K562 (cell line): ENCODE measurements around the gene CRYBA4. TPM values are rescaled to one million over a fixed set of nuclear protein-coding genes. Genes with fewer than 3 reads are reported as not detected.

ENCODE experiments used
- ATF6 ChIP-seq: sonication (generic); formaldehyde crosslinking; IDR thresholded peaks from 2 replicates; pipeline ENCODE4 v1.4.0; 2020; ENCODE audit warnings: mild to moderate bottlenecking, missing genetic modification reagents
- CHD2 ChIP-seq: IDR thresholded peaks from 2 replicates; pipeline ENCODE4 v1.6.1; 2011; ENCODE audit warnings: low read depth, low read length
- DEAF1 ChIP-seq: fragments of 450-650 bp; formaldehyde crosslinking; IDR thresholded peaks from 2 replicates; pipeline ENCODE4 v1.4.0; 2020; ENCODE audit warnings: mild to moderate bottlenecking, moderate library complexity
- EHMT2 ChIP-seq: fragments of 450-650 bp; IDR thresholded peaks from 2 replicates; pipeline ENCODE4 v1.6.1; 2018; ENCODE audit warnings: antibody characterized with exemption
- EP400 ChIP-seq: fragments of 450-650 bp; IDR thresholded peaks from 2 replicates; pipeline ENCODE4 v1.6.1; 2017; ENCODE audit warnings: antibody characterized with exemption, mild to moderate bottlenecking, moderate library complexity
- MAFF ChIP-seq: IDR thresholded peaks from 2 replicates; pipeline ENCODE4 v1.6.1; 2012; ENCODE audit warnings: low read length, improper control_type of control experiment
- RFX7 ChIP-seq: fragments of 250-450 bp; sonication (Bioruptor Pico); IDR thresholded peaks from 2 replicates; pipeline ENCODE4 v1.5.1; 2021; ENCODE audit warnings: mild to moderate bottlenecking
- RUNX1 ChIP-seq: sonication (generic); IDR thresholded peaks from 2 replicates; pipeline ENCODE4 v1.6.1; 2016; ENCODE audit warnings: antibody characterized with exemption, low read depth
- SMARCB1 ChIP-seq: IDR thresholded peaks from 2 replicates; pipeline ENCODE4 v1.6.1; 2011; ENCODE audit warnings: improper control_type of control experiment, low read depth; ENCODE audit not compliant: insufficient read length
- TFAP4 ChIP-seq: sonication (generic); formaldehyde crosslinking; IDR thresholded peaks from 2 replicates; pipeline ENCODE4 v1.8.0; 2022; ENCODE audit warnings: missing genetic modification reagents, mild to moderate bottlenecking, moderate library complexity, borderline replicate concordance
- THAP7 ChIP-seq: fragments of 250-450 bp; sonication (Bioruptor Pico); IDR thresholded peaks from 2 replicates; pipeline ENCODE4 v1.5.0; 2021
- TOE1 ChIP-seq, 2 experiments: fragments of 450-650 bp in 1 of 2; sonication (generic) in 1 of 2; formaldehyde crosslinking in 1 of 2; IDR thresholded peaks; 2 replicates each; pipeline versions ENCODE4 v1.7.1 to v1.8.0; 2016 to 2022; ENCODE audit warnings: borderline replicate concordance in 2 of 2, mild to moderate bottlenecking in 2 of 2, antibody characterized with exemption in 1 of 2, inconsistent platforms in 1 of 2, low read depth in 1 of 2, missing genetic modification reagents in 1 of 2, moderate library complexity in 1 of 2
- ZSCAN32 ChIP-seq: fragments of 450-650 bp; formaldehyde crosslinking; IDR thresholded peaks from 2 replicates; pipeline ENCODE4 v1.4.0; 2020; ENCODE audit warnings: mild to moderate bottlenecking, moderate library complexity
- polyA plus RNA-seq, 8 experiments: library from polyadenylated mRNA; depleted of rRNA in 4 of 8; stranded (reverse) in 5 of 8; unstranded in 3 of 8; fragments of >200 nt; fragmentation: Nextera tagmentation in 2 of 8; fragmentation: Illumina TruSeq in 1 of 8; extraction: Ambion mirVana in 2 of 8; extraction: Trizol in 1 of 8; gene quantifications; 2 replicates each; pipeline versions ENCODE4 v1.2.1 to v1.2.3, GENCODE V29; 2011 to 2014; ENCODE audit warnings: inconsistent platforms in 1 of 8, missing spikeins in 1 of 8
- total RNA-seq, 7 experiments: library from RNA; depleted of rRNA in 6 of 7; stranded (reverse); fragments of >200 nt in 6 of 7; fragmentation: Illumina TruSeq in 2 of 7; extraction: Trizol in 2 of 7; gene quantifications; 2 replicates each; pipeline versions ENCODE4 v1.2.1 to v1.2.3, GENCODE V29; 2011 to 2021; ENCODE audit warnings: low replicate concordance in 1 of 7
- TF ChIP-seq, protein P1 (sequence below): fragments of 450-650 bp; IDR thresholded peaks from 2 replicates; pipeline ENCODE4 v1.6.1; 2016; ENCODE audit warnings: borderline replicate concordance
- TF ChIP-seq, protein P2 (sequence below), 2 experiments: IDR thresholded peaks; 2 replicates each; pipeline ENCODE4 v1.6.1; 2011; ENCODE audit warnings: borderline replicate concordance in 1 of 2, control low read depth in 1 of 2, low read depth in 1 of 2, low read length in 1 of 2, mild to moderate bottlenecking in 1 of 2, mixed read lengths in 1 of 2, moderate library complexity in 1 of 2; ENCODE audit not compliant: insufficient read depth in 1 of 2, insufficient read length in 1 of 2, poor library complexity in 1 of 2, severe bottlenecking in 1 of 2; ENCODE audit errors: extremely low read depth in 1 of 2

The CRYBA4 gene
- total and polyA plus RNA-seq, 9 of the 15 experiments (the other 6 are each of a cell fraction or from before 2014, with no cell fraction given) = 0.59 to 3.3 (median 1.6) TPM

- TF ChIP-seq EHMT2 = peak; percentile 63; the same call in 1 of the 2 replicates
- peak; percentile 29; the same call in 1 of the 2 replicates for TF ChIP-seq EP400
- TF ChIP-seq CHD2 = no peak
- no peak for TF ChIP-seq DEAF1 (CRISPR knock-in tag)
- TF ChIP-seq RUNX1 = no peak
- no peak for TF ChIP-seq ZSCAN32 (CRISPR knock-in tag)
- TF ChIP-seq, protein P1, sequence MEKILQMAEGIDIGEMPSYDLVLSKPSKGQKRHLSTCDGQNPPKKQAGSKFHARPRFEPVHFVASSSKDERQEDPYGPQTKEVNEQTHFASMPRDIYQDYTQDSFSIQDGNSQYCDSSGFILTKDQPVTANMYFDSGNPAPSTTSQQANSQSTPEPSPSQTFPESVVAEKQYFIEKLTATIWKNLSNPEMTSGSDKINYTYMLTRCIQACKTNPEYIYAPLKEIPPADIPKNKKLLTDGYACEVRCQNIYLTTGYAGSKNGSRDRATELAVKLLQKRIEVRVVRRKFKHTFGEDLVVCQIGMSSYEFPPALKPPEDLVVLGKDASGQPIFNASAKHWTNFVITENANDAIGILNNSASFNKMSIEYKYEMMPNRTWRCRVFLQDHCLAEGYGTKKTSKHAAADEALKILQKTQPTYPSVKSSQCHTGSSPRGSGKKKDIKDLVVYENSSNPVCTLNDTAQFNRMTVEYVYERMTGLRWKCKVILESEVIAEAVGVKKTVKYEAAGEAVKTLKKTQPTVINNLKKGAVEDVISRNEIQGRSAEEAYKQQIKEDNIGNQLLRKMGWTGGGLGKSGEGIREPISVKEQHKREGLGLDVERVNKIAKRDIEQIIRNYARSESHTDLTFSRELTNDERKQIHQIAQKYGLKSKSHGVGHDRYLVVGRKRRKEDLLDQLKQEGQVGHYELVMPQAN = peak; percentile 60; the same call in 1 of the 2 replicates
- no peak for TF ChIP-seq SMARCB1
- TF ChIP-seq, protein P2, sequence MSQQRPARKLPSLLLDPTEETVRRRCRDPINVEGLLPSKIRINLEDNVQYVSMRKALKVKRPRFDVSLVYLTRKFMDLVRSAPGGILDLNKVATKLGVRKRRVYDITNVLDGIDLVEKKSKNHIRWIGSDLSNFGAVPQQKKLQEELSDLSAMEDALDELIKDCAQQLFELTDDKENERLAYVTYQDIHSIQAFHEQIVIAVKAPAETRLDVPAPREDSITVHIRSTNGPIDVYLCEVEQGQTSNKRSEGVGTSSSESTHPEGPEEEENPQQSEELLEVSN (IDR thresholded peaks at IDR 0.05; ENCODE audit: borderline replicate concordance in 1 of 2, extremely low read depth in 1 of 2, insufficient read depth in 1 of 2, insufficient read length in 1 of 2, low read depth in 1 of 2, low read length in 1 of 2, poor library complexity in 1 of 2, severe bottlenecking in 1 of 2) = no peak
- no peak for TF ChIP-seq MAFF
- TF ChIP-seq RFX7 (CRISPR knock-in tag) = no peak
- TF ChIP-seq ATF6 (CRISPR knock-in tag) = no peak
- no peak for TF ChIP-seq THAP7 (CRISPR knock-in tag)
- 0 out of 2 replicates have a peak, but pooled peaks have one; percentile 63 for TF ChIP-seq TOE1 (IDR thresholded peaks at IDR 0.05; ENCODE audit: borderline replicate concordance)
- TF ChIP-seq TOE1 (CRISPR knock-in tag; IDR thresholded peaks at IDR 0.05; ENCODE audit: borderline replicate concordance, low read depth) = no peak
- peak; percentile 72 for TF ChIP-seq TFAP4 (CRISPR knock-in tag)
Measured at GRCh38 chr22:26617271-26618199, 4.2 kb upstream of the CRYBA4 start, which contains the start of gene CRYBB1 (continued).
